ENCODE data around the gene NUTF2.

NUTF2 gene

DNA sequence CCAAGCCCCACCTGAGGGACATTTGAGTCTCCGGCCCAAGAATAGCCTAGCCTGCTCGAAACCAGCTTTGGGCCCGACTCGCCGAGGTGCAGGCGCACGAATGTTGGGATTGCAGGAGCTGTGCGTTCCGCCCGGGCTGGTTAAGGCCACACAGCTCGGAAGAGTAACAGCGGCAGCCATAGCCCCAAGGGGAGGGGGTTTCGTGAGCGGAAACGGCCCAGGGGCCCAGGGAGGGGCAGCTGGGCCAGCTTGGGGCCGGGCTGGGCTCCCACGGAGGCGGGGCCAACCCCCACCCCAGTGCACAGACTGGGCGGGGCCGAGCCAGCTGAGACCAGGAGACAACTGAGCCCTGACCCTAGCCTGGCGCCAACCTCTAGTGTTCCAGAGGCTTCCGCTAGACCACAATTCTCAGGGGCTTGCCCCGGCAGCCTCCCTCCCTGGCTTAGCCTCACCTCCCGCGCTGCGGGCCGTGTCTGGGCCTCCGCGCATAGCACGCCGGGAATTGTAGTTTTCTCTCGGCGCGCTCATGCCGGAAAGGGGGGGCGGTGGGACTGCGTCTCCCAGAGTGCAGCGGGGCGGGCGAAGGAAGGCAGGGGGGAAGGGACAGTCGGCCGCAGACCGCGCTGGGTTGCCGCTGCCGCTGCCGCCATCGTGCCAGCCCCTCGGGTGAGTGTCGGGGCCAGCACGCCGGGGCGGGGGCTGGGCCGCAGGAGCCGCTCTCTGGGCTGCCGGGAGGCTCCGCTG is at the start of gene NUTF2:
TSS of gene NUTF2 (plus strand) at position 614 of the 744 bp plus-strand sequence. CDS start 18,198 bp downstream, outside the sequence.
- H3K27ac Mint-ChIP-seq, result peak within 1 kb of the TSS; percentile 94
- H3K4me3 Mint-ChIP-seq, result peak within 1 kb of the TSS; percentile 96
- peaks cover 67% of the 10 kb centered on the region for H3K36me3 Mint-ChIP-seq (ENCODE audit: low read depth)
- DNase-seq, result peak; percentile 98
- no peaks in the 10 kb centered on the region for H3K9me3 Mint-ChIP-seq
- peaks cover 62% of the 10 kb centered on the region for H3K4me1 Mint-ChIP-seq (ENCODE audit: low read depth)
- no peaks in the 10 kb centered on the region for H3K27me3 Mint-ChIP-seq

DNA sequence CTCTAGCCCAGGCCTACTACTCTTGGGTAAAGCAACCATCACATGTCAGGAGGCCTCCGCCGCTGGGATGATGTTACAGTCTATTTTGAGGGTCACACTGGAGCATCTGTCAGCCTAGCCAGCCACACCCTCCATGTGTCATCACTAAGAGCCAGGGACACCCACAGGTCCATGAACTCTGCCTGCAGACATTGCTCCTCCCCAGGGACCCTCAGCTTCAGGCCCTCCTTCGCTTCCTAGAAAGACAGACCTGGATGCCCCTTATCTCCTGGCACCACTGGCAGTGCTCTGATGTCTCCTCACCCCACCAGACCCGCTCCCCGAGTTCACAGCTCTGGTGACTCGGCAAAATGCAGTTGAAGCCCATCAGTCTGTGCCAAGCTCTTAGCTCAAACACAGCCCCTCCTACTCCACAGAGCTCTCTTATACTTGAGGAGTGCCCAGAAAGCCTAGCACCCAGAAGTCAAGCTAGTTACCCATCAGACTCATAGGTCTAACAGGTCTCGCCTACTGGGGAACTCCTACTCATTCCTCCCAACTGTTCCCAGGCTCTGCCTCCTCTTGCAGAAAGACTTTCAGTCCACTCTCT is 46.3 kb upstream of the NUTF2 start:
- peaks cover 81% of the 10 kb centered on the region for H3K36me3 Mint-ChIP-seq (ENCODE audit: low read depth)
- peaks cover 70% of the 10 kb centered on the region for H3K4me1 Mint-ChIP-seq (ENCODE audit: low read depth)
- no peaks in the 10 kb centered on the region for H3K27me3 Mint-ChIP-seq
- no peak for DNase-seq
- no peaks in the 10 kb centered on the region for H3K9me3 Mint-ChIP-seq
- H3K4me3 Mint-ChIP-seq, result no peak overlapping the region
- H3K27ac Mint-ChIP-seq, result peak overlapping the region; percentile 63

DNA sequence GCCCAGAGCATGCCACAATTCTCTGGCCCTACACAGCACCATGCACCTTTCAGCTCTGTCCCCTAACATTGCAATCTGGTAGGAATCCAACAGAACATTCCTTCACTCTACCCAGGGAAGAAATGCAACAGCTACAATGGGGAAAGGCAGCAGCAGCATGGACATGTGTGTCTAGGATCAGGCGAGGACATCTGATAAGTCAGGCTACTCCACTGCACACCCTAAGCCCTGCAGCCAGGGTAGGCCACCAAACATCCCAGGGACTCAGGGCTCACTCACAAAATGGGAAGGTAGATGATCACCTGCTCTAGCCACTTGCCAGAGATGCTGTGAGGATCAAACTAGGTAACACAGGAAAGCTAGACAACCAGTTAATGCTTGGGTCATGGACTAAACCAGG is 45.5 kb upstream of the NUTF2 start:
- H3K36me3 Mint-ChIP-seq (ENCODE audit: low read depth), result peaks cover 87% of the 10 kb centered on the region
- H3K4me3 Mint-ChIP-seq, result no peak overlapping the region
- H3K27me3 Mint-ChIP-seq, result no peaks in the 10 kb centered on the region
- H3K9me3 Mint-ChIP-seq, result no peaks in the 10 kb centered on the region
- peaks cover 74% of the 10 kb centered on the region for H3K4me1 Mint-ChIP-seq (ENCODE audit: low read depth)
- no peak overlapping the region for H3K27ac Mint-ChIP-seq
- no peak for DNase-seq

DNA sequence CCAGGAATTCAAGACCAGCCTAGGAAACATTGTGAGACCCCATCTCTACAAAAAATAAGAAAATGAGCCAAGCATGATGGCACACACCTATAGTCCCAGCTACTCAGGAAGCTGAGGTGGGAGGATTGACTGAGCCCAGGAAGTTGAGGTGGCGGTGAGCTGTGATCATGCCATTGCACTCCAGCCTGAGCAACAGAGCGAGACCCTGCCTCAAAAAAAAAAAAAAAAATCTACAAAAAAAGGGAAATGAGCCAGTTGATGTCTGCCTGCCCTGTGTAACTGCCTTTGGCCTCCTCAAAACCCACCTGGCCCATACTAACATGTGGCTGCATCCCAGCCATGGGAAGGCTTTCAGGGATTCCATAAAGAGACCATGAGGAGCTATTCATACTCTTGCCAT is 44.9 kb upstream of the NUTF2 start:
- peaks cover 69% of the 10 kb centered on the region for H3K4me1 Mint-ChIP-seq (ENCODE audit: low read depth)
- no peaks in the 10 kb centered on the region for H3K27me3 Mint-ChIP-seq
- DNase-seq, result no peak
- H3K27ac Mint-ChIP-seq, result peak overlapping the region; percentile 83
- H3K9me3 Mint-ChIP-seq, result no peaks in the 10 kb centered on the region
- peaks cover 83% of the 10 kb centered on the region for H3K36me3 Mint-ChIP-seq (ENCODE audit: low read depth)
- peak overlapping the region; percentile 25 for H3K4me3 Mint-ChIP-seq

DNA sequence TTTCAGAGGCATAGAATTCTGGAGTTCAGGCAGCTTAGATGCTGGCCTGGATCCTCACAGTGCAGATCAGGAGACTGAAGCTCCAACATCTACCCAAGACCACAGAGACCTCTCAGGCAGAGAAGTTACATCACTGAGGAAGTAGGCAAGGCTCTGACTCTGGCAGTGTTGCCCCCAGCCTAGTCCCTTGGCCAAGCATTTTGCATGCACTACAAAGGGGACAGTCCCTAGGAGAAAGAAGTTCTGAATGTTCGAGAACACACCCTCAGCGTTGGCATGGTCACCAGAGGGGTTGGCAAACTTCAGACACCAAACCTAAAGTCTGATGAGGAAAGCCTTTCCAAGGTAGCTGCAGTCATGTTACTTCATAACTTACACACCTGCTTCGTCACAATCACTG is 42.8 kb upstream of the NUTF2 start:
- Mint-ChIP-seq H3K36me3 (ENCODE audit: low read depth) (peaks cover 67% of the 10 kb centered on the region), H3K9me3 (no peaks in the 10 kb centered on the region), H3K27me3 (no peaks in the 10 kb centered on the region), H3K27ac (peak overlapping the region; percentile 72), H3K4me3 (no peak overlapping the region), H3K4me1 (ENCODE audit: low read depth) (peaks cover 63% of the 10 kb centered on the region)
- DNase-seq, result no peak

GRCh38 chr16:67804853-67805542 is 41.7 kb upstream of the NUTF2 start:
- Mint-ChIP-seq H3K4me3 (peak overlapping the region; percentile 93), H3K4me1 (ENCODE audit: low read depth) (peaks cover 59% of the 10 kb centered on the region), H3K36me3 (ENCODE audit: low read depth) (peaks cover 62% of the 10 kb centered on the region), H3K27ac (peak overlapping the region; percentile 99), H3K27me3 (no peaks in the 10 kb centered on the region), H3K9me3 (no peaks in the 10 kb centered on the region)
- no peak for DNase-seq

- Mint-ChIP-seq H3K27me3 (no peaks in the 10 kb centered on the region), H3K9me3 (no peaks in the 10 kb centered on the region), H3K4me1 (ENCODE audit: low read depth) (peaks cover 50% of the 10 kb centered on the region), H3K4me3 (peak overlapping the region; percentile 93), H3K36me3 (ENCODE audit: low read depth) (peaks cover 53% of the 10 kb centered on the region), H3K27ac (peak overlapping the region; percentile 99)
- DNase-seq, result no peak
Observed at GRCh38 chr16:67805718-67806427, 40.9 kb upstream of the NUTF2 start.

DNA sequence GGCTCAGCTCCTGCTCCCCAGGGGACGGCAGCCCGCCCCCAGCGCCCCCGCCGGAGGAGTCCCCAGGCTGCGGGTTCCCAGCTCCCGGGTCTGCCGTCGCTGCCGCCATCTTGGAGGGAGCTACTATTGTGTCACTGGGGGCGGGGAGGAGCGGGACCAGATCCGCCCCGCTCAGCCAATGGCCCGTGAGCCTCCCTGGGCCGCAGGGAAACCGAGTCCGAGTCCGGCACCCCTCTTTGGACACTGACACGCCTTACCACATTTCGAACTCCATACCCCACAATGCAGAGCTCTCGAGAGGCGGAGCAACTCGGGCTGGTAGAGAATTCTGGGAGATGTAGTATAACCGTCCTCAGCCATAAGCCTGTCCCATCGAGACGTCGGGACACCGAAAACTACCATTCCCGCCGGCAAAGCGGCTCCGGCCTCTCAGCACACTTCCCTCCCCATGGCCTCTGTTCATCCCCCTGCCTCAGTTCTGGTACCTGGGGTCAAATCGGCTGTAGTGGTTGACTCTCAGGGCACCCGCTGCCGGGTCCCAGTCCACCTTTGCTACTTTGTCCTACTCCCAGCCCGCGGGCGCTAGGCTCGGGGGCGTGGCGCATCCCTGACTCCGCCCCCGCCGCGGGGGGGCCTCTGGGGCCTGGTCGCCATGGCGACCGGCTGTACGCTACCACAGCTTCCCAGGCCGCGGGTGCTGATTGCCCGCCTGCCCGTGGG is 40.1 kb upstream of the NUTF2 start, which contains the start of the genes RANBP10 and TSNAXIP1:
TSS of gene RANBP10 (minus strand) at position 133 of the 720 bp plus-strand sequence. CDS start at position 109, 24 bp downstream.
TSS of gene TSNAXIP1 (plus strand) at position 462 of the 720 bp plus-strand sequence. CDS start 261 bp downstream, outside the sequence.
- Mint-ChIP-seq H3K4me3 (peak within 1 kb of the TSS; percentile 93), H3K27ac (peak within 1 kb of the TSS; percentile 99), H3K9me3 (no peaks in the 10 kb centered on the region), H3K36me3 (ENCODE audit: low read depth) (peaks cover 46% of the 10 kb centered on the region), H3K4me1 (ENCODE audit: low read depth) (peaks cover 43% of the 10 kb centered on the region), H3K27me3 (no peaks in the 10 kb centered on the region)
- peak; percentile 93 for DNase-seq

DNA sequence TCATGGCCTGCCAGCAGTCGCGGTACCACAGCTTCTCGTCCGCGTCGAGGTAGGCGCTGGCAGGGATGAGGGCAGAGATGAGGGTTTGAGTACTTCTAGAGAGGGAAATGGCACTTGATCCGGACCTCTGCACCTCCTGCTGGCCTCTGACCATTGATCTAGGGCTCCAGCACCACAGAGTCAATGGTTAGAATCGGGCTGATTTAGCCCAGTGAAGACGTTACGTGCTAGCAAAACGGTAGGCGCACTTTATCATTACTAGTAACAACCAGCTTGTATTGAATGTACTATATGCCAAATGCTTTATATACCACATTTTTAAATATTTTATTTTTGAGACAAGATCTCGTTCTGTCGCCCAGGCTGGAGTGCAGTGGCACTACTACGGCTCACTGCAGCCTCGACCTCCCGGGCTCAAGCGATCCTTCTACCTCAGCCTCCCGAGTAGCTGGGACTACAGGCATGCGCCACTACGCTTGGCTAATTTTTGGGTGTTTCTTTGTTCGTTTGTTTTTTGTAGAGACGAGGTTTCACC is 39.5 kb upstream of the NUTF2 start:
- Mint-ChIP-seq H3K27ac (peak overlapping the region; percentile 99), H3K4me1 (ENCODE audit: low read depth) (peaks cover 36% of the 10 kb centered on the region), H3K4me3 (peak overlapping the region; percentile 93), H3K9me3 (no peaks in the 10 kb centered on the region), H3K36me3 (ENCODE audit: low read depth) (peaks cover 39% of the 10 kb centered on the region), H3K27me3 (no peaks in the 10 kb centered on the region)
- no peak for DNase-seq

DNA sequence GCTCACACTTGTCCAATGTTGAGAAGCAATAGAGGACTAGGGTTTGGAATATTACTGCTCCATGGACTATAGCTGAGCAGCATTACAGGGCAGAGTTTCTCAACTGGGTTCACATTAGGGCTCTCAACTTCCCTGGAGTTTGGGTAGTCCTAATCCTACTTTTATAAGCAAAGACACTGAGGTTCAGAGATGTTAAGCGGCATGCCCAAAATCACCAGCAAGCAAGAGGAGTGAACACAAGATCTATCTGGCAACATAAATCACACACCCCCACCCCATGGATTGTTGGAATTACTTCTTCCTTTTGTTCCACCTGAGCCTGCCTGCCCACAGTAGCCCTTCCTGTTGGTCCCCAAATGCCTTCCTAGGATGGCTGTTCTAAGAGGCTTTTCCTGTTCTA is 34.8 kb upstream of the NUTF2 start:
- Mint-ChIP-seq H3K27ac (no peak overlapping the region), H3K9me3 (no peaks in the 10 kb centered on the region), H3K4me1 (ENCODE audit: low read depth) (peaks cover 11% of the 10 kb centered on the region), H3K27me3 (no peaks in the 10 kb centered on the region), H3K4me3 (no peak overlapping the region), H3K36me3 (ENCODE audit: low read depth) (no peaks in the 10 kb centered on the region)
- no peak for DNase-seq

DNA sequence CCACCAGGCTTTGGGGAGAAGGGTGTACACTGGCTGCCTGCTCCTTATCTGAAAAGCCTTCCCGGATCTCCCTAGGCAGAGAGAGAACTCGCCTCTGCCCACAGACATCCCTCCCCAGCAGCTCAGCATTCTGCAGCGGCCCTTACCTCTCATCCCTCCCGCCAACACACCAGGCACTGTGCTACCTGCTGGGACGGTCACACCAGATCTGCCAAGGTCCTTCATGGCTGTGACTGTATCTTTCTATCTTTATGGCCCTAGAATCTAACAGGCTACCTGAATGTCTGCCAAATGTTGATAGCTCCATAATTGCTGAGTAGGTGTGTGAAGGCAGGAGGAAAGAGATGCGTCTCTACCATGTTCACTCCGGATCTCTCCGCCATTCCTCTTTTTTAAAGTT is 32.2 kb upstream of the NUTF2 start:
- H3K4me1 Mint-ChIP-seq (ENCODE audit: low read depth), result peaks cover 5% of the 10 kb centered on the region
- H3K36me3 Mint-ChIP-seq (ENCODE audit: low read depth), result no peaks in the 10 kb centered on the region
- no peaks in the 10 kb centered on the region for H3K9me3 Mint-ChIP-seq
- no peak overlapping the region for H3K27ac Mint-ChIP-seq
- H3K4me3 Mint-ChIP-seq, result no peak overlapping the region
- no peaks in the 10 kb centered on the region for H3K27me3 Mint-ChIP-seq
- no peak for DNase-seq

GRCh38 chr16:67820608-67821259 is 26.0 kb upstream of the NUTF2 start:
- Mint-ChIP-seq H3K4me3 (no peak overlapping the region), H3K27ac (no peak overlapping the region), H3K4me1 (ENCODE audit: low read depth) (peaks cover 5% of the 10 kb centered on the region), H3K27me3 (no peaks in the 10 kb centered on the region), H3K36me3 (ENCODE audit: low read depth) (no peaks in the 10 kb centered on the region), H3K9me3 (no peaks in the 10 kb centered on the region)
- DNase-seq, result no peak

- no peak overlapping the region for H3K27ac Mint-ChIP-seq
- no peaks in the 10 kb centered on the region for H3K27me3 Mint-ChIP-seq
- H3K4me1 Mint-ChIP-seq (ENCODE audit: low read depth), result no peaks in the 10 kb centered on the region
- H3K9me3 Mint-ChIP-seq, result no peaks in the 10 kb centered on the region
- H3K36me3 Mint-ChIP-seq (ENCODE audit: low read depth), result peaks cover 14% of the 10 kb centered on the region
- no peak overlapping the region for H3K4me3 Mint-ChIP-seq
- no peak for DNase-seq
Observed at GRCh38 chr16:67822511-67822910, 24.2 kb upstream of the NUTF2 start.
